Endothelial cell (in vitro differentiated cells): ENCODE data around the gene SCYL1. TPM values are rescaled to one million over a fixed set of nuclear protein-coding genes. Genes with fewer than 3 reads are reported as not detected.
A peak's percentile ranks its signal among the peaks of the same experiment; 100 is the strongest.

ENCODE experiments used
- DNase-seq: peaks from one replicate; pipeline ENCODE4 v3.0.0; 2021; ENCODE audit warnings: low spot score
- H3K27ac Mint-ChIP-seq: one replicate; pipeline ENCODE4 v1.8.0; 2021; ENCODE audit warnings: mixed read lengths, inconsistent platforms; ENCODE audit not compliant: unreplicated experiment
- H3K27me3 Mint-ChIP-seq: one replicate; pipeline ENCODE4 v1.8.0; 2021; ENCODE audit warnings: mild to moderate bottlenecking, moderate library complexity, mixed read lengths, inconsistent platforms; ENCODE audit not compliant: unreplicated experiment
- H3K36me3 Mint-ChIP-seq: one replicate; pipeline ENCODE4 v1.8.0; 2021; ENCODE audit warnings: mild to moderate bottlenecking, low read depth, mixed read lengths, inconsistent platforms; ENCODE audit not compliant: unreplicated experiment
- H3K4me1 Mint-ChIP-seq: one replicate; pipeline ENCODE4 v1.8.0; 2021; ENCODE audit warnings: mild to moderate bottlenecking, mixed read lengths, inconsistent platforms; ENCODE audit not compliant: unreplicated experiment
- H3K4me3 Mint-ChIP-seq: one replicate; pipeline ENCODE4 v1.8.0; 2021; ENCODE audit warnings: mild to moderate bottlenecking, mixed read lengths, inconsistent platforms; ENCODE audit not compliant: unreplicated experiment
- H3K9me3 Mint-ChIP-seq: one replicate; pipeline ENCODE4 v1.8.0; 2021; ENCODE audit warnings: mixed read lengths, inconsistent platforms; ENCODE audit not compliant: unreplicated experiment
- CTCF ChIP-seq: fragments of 200-600 bp; sonication (generic); IDR thresholded peaks from one replicate; pipeline ENCODE4 v1.5.0; 2021; ENCODE audit warnings: antibody characterized with exemption; ENCODE audit not compliant: unreplicated experiment
- total RNA-seq: library from RNA; stranded (reverse); fragmentation: NEBNext Ultra II Directional; extraction: Animal tissue kit (Norgen Biotek cat#: 25700); gene quantifications from one replicate; pipeline ENCODE4 v1.2.1, GENCODE V29; 2021; ENCODE audit not compliant: unreplicated experiment

The SCYL1 gene
- total RNA-seq, 1 donor from 2014 or later, result 99.1 TPM

- peaks cover 20% of the 10 kb centered on the region for H3K4me1 Mint-ChIP-seq
- H3K27me3 Mint-ChIP-seq, result peaks cover 36% of the 10 kb centered on the region
- H3K9me3 Mint-ChIP-seq, result no peaks in the 10 kb centered on the region
- no peak for TF ChIP-seq CTCF
- DNase-seq, result no peak
- H3K36me3 Mint-ChIP-seq, result peaks cover 7% of the 10 kb centered on the region
- peak overlapping the region; percentile 80 for H3K4me3 Mint-ChIP-seq
- H3K27ac Mint-ChIP-seq, result no peak overlapping the region
Measured at GRCh38 chr11:65557280-65558001, 32.6 kb downstream of the SCYL1 start.

DNA sequence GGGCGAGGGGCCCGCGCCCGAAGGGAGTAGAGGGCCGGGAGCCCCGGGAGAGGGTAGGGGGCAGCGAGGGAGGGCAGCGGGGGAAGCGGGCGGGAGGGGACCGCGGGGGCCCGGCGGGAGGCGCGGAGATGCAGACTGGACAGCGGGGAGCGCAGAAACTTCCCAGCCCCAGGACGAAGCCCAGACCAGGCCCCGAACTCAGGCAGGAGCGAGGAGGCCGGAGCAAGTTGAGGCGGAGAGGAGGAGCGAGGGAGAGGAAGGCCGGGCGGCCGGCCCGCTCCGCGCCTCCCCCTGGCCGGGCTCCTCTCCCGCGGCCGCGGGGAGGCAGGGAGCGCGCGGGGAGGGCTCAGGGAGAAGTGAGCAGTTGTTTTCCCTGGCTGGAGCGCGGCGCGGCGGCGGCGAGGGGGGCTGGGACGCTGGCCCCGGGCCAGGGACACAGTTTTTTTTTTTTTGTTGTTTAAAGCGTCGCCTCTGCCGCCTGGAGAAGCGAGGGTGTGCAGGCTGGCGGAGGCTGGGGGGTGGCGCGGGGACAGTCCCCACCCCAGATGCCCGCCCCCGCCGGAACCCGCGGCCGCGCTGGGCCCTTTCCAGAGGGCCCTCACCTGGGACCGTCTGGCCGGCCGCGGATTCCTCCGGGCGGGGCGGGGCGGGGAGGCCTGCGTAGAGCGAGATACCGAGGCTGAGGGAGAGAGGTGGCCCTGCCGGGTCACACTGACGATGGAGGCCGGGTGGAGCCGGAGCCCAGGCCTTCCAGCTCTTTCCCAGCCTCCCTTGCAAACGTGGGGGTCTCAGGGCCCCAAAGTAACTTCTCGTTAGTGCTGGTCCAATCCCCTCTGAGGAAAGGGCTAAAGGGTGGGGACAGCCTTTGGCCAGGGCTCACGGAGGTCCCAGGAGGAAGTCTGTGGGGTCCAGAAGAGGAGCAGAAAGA, 33.4 kb downstream of the SCYL1 start, which contains the start of gene LTBP3:
Gene LTBP3, minus strand, starts transcription at position 358 of the 928 bp plus-strand sequence. CDS start 400 bp downstream, outside the sequence.
- TF ChIP-seq CTCF, result no peak
- no peak for DNase-seq
- no peak within 1 kb of the TSS for H3K27ac Mint-ChIP-seq
- H3K36me3 Mint-ChIP-seq, result peaks cover 7% of the 10 kb centered on the region
- H3K4me1 Mint-ChIP-seq, result peaks cover 19% of the 10 kb centered on the region
- H3K4me3 Mint-ChIP-seq, result peak within 1 kb of the TSS; percentile 80
- peaks cover 38% of the 10 kb centered on the region for H3K27me3 Mint-ChIP-seq
- H3K9me3 Mint-ChIP-seq, result no peaks in the 10 kb centered on the region

DNA sequence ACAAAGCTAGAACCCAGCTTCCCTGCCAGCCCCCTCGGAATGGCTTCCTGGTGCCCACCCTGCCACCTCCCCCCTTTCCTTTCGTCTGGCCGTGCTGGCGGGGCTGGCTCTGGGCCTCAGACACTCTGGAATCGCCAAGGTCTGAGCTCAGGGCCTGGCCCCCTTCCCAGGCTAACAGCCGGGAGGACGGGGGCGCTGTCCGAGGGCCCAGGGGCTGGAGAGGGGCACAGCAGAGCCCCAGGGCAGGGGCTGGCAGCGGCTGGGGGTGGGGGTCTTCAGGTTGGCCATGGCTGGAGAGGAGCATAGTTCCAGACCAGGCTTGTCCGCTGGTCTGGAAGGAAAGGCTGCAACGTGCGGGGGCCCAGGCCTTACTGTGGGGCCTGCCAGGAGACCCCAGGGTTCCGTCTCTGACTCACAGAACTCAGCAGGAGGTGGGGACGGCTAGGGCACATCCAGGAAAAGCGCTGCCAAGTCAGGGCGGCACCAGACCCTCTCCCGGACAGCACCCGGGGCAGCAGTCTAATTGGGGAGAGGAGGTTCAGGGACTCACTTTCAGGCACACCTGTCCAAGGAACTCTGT, 34.1 kb downstream of the SCYL1 start:
- Mint-ChIP-seq H3K4me3 (no peak overlapping the region), H3K9me3 (no peaks in the 10 kb centered on the region), H3K27ac (no peak overlapping the region), H3K27me3 (peaks cover 40% of the 10 kb centered on the region), H3K4me1 (peaks cover 19% of the 10 kb centered on the region), H3K36me3 (peaks cover 7% of the 10 kb centered on the region)
- DNase-seq, result no peak
- no peak for TF ChIP-seq CTCF

- Mint-ChIP-seq H3K9me3 (no peaks in the 10 kb centered on the region), H3K27ac (no peak overlapping the region), H3K27me3 (peaks cover 37% of the 10 kb centered on the region), H3K4me1 (peaks cover 19% of the 10 kb centered on the region), H3K4me3 (no peak overlapping the region), H3K36me3 (peaks cover 7% of the 10 kb centered on the region)
- DNase-seq, result no peak
- TF ChIP-seq CTCF, result no peak
Measured at GRCh38 chr11:65559535-65559934, 34.7 kb downstream of the SCYL1 start.
